HG03439 (cell line): ENCODE data around the gene AGRN.

ENCODE experiments used
- ATAC-seq: cut with Tn5 transposase; IDR thresholded peaks from one replicate; pipeline ENCODE4 v1.9.1; 2021; ENCODE audit warnings: mild to moderate bottlenecking, moderate library complexity; ENCODE audit not compliant: unreplicated experiment

Gene AGRN

DNA sequence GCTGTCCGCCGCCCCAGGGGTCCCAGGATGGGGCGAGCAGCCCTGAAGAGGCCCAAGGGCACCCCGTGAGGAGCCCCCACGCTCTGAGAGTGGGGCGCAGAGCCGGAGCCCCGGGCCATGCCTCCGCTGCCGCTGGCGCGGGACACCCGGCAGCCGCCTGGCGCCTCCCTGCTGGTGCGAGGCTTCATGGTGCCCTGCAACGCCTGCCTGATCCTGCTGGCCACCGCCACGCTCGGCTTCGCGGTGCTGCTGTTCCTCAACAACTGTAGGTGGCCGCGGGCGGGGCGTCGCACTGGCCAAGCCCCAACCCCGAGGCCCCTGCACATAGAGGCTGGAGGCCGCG is 14.5 kb downstream of the AGRN start:
- ATAC-seq, result no peak

DNA sequence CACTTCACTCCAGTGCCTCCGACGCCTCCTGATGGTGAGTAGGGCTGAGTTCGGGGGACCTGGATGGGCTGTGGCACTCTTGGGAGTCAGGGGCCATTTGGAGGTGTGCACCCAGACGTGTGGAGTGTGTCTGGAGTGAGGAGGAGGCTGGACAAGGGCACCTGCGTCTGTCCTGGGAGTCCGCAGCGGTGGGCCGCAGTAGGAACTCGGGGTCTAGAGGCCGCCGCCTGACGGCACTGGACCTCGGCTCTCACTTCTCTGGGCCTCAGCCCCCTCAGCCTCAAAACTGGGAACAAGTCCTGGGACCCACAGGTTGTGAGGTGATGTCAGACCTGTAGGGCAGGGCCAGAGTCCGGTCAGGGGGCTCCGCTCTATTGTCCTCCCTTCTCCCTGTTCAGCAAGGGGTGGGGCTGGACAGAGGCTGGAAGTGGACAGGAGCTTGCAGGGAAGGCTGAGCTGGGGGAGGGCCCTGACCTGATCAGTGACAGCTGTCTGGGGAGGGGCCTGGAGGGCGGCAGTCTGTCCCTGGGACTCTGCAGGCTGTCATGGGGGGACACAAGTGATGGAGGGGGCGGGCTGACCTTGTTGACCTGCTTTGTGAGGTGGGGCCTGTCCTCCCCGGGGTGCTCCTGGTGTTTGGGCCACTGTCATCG is 15.5 kb downstream of the AGRN start:
- no peak for ATAC-seq

DNA sequence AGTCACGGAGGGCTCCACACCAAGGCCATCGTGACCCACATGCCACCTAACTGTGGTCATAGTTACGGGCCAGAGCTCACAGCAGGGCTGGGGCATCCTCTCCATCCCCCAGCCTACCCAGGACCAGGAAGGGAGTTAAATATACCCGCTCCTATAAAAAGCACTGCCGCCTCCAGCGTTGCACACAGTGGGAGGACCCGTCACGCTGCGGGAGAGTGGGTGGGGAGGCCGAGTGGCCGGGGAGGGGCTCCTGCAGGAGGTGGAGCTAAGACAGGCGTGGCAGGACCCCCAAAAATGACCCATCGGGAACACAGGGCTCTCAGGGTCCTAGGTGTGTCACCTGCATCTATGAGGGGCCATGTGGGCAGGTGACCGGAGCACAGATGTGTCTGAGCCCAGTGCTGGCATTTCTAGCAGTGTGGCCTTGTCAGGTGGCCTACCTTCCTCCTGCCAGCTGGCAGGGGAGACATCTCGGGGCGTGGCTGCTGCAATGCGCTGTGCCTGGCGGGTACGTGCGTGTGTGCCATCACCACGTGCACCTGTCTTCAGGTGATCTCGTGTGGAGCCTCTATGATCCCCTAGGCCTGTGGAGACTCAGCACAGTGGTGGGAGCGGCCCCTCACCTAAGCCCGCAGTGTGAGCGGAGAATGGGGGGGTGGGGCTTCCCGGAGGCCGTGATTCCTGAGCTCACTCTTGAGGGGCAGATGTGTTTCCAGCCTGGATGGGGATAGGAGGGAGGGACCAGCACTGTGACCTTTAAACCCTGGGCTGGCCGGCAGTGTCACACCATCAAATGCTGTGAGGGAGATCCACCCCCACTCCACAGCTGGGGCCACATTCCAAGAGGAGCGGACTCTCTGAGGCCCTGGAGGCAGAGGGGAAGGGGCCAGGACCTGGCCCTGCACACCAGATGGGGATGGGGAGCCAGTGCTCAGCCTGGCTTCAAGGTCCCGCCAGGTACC is 17.7 kb downstream of the AGRN start:
- ATAC-seq, result no peak

DNA sequence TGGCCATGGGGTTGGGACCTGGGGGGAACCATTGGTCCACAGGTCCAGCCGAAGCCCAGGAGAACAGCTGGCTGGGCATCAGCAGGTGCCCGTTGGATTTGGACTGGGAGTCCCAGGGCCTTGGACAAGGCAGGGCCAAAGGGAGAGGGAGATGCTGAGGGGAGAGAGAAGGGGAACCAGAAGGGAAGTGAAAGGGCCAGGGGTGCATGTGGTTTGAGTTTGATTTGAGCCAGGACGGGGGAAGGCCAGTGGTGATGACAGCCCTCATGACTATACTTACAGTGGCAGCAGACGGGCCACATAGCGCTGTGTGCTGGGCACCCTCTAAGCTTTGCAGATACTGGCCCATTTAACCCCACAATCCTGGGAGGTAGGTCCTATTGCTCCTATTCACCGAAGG is 18.8 kb downstream of the AGRN start:
- no peak for ATAC-seq

DNA sequence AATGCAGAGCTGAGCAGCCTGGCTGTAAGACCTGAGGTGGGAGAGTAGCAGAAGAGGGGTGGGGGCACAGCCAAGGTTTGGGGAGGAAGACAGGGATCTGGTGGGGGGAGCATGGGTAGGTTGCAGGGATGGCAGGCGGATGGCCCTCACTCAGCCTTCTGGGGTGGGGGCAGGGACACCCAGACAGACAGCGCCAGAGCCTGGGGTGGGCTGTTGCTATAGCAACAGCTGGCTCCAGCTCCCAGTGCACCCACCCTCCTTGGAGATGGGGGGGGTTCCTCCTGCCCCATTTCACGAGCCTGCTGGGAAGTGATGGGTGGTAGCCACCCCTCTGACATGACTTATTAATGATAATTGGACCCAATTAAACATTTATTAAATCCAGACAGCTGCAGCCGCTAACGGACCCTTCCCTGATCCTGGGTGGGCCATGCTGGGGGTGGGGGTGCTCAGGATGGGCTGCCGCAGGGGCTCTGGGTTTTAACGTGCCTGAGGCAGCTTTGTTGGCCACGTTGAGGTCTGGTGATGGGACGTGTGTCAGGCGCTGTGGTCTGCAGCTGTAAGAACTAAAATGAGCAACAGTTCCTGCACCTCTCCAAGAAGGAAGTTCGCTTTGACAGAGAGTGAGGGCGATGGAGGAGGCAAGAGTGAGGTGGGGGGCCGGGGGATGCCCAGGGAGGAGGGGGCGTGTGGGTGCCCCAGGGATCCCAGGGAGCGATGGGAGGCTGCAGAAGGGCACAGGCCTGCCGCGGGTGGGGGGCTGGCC is 19.4 kb downstream of the AGRN start:
- ATAC-seq, result no peak

DNA sequence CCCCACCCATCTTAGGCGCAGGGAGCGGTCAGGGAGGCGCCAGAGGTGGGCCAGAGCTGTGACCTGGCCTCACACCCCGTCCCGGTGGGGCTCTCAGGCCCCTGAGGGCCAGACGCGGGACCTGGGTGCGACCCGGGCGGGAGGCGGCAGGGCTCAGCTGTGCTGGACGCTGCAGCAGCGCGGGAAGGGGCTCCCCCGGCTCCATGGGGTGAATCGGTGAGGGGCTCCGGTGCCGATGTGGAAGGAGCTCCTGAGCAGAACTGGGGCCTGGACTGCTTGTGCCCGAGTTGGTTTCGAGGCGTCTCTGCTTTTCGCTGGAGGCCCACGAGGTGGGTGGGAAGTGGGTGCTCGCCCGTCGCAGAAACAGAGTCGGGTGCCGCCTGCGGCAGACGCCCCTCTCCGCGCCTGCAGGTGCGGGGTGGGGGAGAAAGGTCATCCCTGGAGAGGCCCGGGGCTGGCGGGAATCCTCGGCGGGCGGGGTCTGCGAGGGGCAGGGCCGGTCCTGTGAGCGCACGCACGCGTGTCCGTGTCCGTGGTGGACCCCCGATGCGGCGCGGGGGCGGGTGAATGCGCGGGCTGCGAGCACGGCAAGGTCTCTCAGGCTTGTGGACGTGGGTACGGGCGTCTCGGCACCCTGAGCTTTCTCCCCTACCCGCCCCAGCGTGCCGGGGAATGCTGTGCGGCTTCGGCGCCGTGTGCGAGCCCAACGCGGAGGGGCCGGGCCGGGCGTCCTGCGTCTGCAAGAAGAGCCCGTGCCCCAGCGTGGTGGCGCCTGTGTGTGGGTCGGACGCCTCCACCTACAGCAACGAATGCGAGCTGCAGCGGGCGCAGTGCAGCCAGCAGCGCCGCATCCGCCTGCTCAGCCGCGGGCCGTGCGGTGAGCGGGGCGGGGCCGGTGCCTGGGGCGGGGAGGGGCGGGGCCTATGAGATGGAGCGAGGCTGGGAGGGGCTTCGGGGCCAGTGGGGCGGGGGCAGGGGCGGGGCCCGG is 20.4 kb downstream of the AGRN start:
- no peak for ATAC-seq

DNA sequence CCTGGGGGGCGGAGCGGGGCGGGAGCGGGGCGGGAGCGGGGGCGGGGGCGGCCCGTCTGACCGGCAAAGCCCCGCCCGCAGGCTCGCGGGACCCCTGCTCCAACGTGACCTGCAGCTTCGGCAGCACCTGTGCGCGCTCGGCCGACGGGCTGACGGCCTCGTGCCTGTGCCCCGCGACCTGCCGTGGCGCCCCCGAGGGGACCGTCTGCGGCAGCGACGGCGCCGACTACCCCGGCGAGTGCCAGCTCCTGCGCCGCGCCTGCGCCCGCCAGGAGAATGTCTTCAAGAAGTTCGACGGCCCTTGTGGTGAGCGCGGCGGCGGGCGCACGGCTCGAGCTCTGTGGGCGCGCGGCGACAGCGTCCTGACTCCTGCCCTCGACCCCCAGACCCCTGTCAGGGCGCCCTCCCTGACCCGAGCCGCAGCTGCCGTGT is 21.2 kb downstream of the AGRN start:
- no peak for ATAC-seq

DNA sequence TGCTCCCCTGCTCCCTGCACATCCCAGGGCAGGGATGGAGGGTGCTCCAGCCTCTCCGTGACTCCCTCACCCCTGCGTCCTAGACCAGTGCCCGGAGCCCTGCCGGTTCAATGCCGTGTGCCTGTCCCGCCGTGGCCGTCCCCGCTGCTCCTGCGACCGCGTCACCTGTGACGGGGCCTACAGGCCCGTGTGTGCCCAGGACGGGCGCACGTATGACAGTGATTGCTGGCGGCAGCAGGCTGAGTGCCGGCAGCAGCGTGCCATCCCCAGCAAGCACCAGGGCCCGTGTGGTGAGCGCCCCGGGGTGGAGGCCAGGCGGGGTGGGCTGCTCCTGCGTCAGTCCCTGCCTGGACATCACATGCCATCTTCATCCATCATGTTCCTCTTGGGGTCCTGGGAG is 22.0 kb downstream of the AGRN start:
- ATAC-seq, result no peak

DNA sequence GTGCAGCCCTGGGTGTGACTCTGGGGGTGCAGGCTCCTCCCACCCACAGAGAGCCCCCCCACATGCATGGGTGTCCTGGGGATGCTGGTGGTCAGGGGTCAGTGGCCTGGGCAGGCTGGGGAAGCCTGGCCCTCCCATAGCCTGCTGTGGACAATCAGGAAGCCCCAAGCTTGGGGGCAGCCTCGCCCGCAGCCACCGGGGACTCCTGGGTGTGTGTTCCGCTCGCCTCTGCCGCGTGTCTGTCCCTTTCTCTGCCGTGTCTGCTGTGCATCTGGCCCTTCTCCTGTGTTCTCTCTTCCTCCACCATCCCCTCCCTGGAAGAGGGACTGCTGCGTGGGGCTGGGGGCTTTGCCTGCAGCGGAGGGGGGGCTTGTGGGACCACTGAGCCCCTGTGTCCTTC is 22.9 kb downstream of the AGRN start:
- no peak for ATAC-seq

DNA sequence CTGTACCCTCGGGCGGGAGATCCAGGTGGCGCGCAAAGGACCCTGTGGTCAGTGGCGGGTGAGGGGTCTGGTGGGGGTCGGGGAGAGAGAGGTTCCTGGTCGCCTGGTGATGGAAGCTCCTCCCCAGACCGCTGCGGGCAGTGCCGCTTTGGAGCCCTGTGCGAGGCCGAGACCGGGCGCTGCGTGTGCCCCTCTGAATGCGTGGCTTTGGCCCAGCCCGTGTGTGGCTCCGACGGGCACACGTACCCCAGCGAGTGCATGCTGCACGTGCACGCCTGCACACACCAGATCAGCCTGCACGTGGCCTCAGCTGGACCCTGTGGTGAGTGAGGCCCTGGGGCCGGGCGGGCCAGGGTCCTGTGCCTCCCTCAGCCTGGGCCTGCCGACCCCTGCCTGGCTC is 23.5 kb downstream of the AGRN start:
- no peak for ATAC-seq

DNA sequence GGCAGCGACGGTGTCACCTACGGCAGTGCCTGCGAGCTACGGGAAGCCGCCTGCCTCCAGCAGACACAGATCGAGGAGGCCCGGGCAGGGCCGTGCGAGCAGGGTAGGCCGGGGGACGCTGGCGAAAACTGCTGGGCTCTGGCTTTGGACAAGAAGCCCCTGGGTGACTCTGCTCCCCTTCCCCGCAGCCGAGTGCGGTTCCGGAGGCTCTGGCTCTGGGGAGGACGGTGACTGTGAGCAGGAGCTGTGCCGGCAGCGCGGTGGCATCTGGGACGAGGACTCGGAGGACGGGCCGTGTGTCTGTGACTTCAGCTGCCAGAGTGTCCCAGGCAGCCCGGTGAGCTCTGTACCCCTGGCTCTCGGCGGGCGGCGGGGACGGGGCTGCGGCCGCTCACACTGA is 24.0 kb downstream of the AGRN start:
- no peak for ATAC-seq

DNA sequence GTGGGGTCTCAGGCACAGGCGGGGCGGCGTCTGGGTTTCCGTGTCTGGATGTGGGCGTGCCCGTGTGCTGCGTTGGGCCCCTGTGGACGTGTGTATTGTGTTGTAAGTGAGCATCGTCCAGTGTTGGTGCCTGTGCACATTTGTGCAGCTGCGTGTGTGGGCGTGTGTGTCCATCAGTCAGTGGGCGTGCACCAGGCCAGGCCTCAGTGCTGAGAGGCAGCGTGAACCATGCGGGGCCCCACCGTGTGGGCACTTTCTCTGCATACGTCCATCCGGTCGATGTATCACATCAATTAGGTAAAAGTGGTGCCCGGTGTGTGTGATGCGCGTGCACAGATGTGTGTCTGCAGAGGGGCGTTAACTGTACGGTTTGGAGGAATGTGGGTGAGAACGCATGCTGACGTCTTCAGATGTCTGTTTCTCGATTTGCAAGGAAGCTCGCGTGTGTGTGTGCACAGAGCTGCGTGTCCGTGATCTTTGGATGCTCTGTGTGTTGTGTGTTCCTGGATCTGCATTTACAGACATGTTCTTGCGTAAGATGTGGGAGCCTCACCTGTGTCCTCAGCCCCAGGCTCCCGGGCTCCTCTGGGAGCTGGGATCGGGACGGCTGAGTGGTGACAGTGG is 24.6 kb downstream of the AGRN start:
- ATAC-seq, result no peak

DNA sequence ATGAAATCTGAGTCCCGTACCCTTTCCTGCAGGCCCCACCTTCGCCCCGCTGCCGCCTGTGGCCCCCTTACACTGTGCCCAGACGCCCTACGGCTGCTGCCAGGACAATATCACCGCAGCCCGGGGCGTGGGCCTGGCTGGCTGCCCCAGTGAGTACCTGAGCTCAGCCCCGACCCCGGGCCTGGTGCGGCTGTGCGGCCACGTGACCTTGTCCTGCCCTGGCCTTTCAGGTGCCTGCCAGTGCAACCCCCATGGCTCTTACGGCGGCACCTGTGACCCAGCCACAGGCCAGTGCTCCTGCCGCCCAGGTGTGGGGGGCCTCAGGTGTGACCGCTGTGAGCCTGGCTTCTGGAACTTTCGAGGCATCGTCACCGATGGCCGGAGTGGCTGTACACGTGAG is 25.2 kb downstream of the AGRN start:
- ATAC-seq, result no peak

DNA sequence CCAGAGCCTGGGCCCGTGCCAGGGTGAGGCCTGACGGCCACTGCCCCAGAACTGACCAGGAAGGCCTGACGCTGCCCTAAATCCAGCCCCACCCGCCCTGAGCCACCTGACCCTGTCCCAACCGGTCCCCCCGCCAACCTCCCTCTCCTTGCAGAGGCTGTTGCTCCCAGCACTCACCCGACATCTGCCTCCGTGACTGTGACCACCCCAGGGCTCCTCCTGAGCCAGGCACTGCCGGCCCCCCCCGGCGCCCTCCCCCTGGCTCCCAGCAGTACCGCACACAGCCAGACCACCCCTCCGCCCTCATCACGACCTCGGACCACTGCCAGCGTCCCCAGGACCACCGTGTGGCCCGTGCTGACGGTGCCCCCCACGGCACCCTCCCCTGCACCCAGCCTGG is 26.3 kb downstream of the AGRN start:
- ATAC-seq, result no peak

DNA sequence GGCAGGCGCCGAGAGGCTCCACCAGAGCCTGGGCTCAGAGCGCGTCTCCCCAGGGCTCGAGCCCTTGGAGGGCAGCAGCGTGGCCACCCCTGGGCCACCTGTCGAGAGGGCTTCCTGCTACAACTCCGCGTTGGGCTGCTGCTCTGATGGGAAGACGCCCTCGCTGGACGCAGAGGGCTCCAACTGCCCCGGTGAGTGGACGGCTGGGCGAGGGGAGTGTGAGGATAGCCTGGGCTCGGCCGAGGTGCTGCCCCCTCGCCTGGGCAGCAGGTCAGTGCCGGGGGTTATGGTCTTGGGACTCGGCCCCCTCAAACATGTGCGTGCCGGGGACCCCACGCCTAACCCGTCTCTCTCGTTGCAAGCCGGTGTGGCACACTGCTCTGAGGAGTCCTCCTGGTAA is 26.8 kb downstream of the AGRN start:
- ATAC-seq, result no peak

DNA sequence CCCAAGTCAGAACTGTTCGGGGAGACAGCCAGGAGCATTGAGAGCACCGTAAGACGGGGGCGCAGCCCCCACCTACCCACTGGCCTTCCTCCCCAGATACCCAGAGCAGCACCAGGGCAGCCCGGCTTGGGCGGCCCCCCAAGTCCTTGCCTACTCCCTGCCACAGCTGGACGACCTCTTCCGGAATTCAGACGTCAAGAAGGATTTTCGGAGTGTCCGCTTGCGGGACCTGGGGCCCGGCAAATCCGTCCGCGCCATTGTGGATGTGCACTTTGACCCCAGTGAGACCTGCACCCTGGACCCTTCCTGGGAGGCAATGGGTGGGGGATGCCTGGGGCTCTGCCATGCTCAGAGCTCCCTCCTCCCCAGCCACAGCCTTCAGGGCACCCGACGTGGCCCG is 27.5 kb downstream of the AGRN start:
- ATAC-seq, result no peak

DNA sequence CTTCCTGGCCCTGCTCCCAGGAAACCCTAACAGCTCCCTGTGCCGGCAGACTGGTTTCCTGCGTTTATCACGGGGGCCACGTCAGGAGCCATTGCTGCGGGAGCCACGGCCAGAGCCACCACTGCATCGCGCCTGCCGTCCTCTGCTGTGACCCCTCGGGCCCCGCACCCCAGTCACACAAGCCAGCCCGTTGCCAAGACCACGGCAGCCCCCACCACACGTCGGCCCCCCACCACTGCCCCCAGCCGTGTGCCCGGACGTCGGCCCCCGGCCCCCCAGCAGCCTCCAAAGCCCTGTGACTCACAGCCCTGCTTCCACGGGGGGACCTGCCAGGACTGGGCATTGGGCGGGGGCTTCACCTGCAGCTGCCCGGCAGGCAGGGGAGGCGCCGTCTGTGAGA is 28.0 kb downstream of the AGRN start:
- ATAC-seq, result no peak

DNA sequence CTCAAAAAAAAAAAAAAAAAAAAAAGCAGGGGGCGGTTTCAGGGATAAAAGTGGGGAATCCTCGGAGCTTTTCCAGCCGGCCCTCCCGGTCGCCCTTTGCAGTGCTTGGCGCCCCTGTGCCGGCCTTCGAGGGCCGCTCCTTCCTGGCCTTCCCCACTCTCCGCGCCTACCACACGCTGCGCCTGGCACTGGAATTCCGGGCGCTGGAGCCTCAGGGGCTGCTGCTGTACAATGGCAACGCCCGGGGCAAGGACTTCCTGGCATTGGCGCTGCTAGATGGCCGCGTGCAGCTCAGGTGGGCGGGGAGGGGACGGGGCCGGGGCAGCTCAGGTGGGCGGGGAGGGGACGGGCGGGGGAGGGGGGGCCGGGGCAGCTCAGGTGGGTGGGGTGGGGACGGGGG is 28.8 kb downstream of the AGRN start:
- ATAC-seq, result no peak

DNA sequence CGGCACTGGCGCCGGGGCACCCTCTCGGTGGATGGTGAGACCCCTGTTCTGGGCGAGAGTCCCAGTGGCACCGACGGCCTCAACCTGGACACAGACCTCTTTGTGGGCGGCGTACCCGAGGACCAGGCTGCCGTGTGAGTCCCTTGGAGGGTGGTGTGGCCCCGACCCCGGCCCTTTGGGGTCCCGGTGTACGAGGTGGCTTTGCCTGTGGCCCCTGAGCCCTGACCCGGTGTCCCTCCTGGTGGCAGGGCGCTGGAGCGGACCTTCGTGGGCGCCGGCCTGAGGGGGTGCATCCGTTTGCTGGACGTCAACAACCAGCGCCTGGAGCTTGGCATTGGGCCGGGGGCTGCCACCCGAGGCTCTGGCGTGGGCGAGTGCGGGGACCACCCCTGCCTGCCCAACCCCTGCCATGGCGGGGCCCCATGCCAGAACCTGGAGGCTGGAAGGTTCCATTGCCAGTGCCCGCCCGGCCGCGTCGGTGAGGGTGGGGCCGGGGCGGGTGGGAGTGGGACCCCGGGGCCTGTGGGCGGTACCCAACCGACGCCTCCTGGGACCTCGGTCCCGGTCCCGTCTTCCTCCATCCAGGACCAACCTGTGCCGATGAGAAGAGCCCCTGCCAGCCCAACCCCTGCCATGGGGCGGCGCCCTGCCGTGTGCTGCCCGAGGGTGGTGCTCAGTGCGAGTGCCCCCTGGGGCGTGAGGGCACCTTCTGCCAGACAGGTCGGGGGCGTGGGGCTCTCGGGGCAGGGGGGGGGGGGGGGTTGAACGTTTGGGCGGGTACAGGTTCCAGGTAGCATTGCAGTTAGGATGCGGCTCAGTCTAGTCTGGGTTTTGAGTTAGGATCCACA is 29.6 kb downstream of the AGRN start:
- no peak for ATAC-seq
